Caki2 (cell line): ENCODE measurements around the gene NCKIPSD. TPM values are rescaled to one million over a fixed set of nuclear protein-coding genes. Genes with fewer than 3 reads are reported as not detected.

ENCODE experiments used
- DNase-seq: peaks from one replicate; pipeline ENCODE4 v3.0.0-alpha.2; 2015; ENCODE audit warnings: low read depth
- in situ Hi-C: cut with HindIII; loops from 2 replicates; pipeline ENCODE4 v1.10.0; 2016; ENCODE audit warnings: low sequenced_read_pairs, low pct_unique_long_range_greater_than_20kb, mixed read lengths
- total RNA-seq: library from RNA; depleted of rRNA; stranded (reverse); fragments of >200 nt; shearing (Covaris generic); gene quantifications from 2 replicates; pipeline ENCODE4 v1.2.3, GENCODE V29; 2014; ENCODE audit warnings: low replicate concordance

The NCKIPSD gene
- total RNA-seq, 1 experiment from 2014 or later, result 25.1 TPM

GRCh38 chr3:48700731-48701405, 15.2 kb upstream of the NCKIPSD start:
- DNase-seq, result no peak
- in situ Hi-C loops, result no loop called here

- in situ Hi-C loops, result no loop called here
- no peak for DNase-seq
These were observed 13.2 kb upstream of the NCKIPSD start for GRCh38 chr3:48698891-48699290.

GRCh38 chr3:48697952-48698351, 12.2 kb upstream of the NCKIPSD start:
- in situ Hi-C loops, result no loop called here
- DNase-seq, result no peak

- peak; percentile 50 for DNase-seq
- in situ Hi-C loops, result no loop called here
These were observed 10.9 kb upstream of the NCKIPSD start for GRCh38 chr3:48696601-48697000.

- in situ Hi-C loops, result no loop called here
- peak; percentile 52 for DNase-seq
These were observed 10.4 kb upstream of the NCKIPSD start for GRCh38 chr3:48696156-48696555.

GRCh38 chr3:48695393-48695753, 9.7 kb upstream of the NCKIPSD start:
- peak; percentile 77 for DNase-seq

GRCh38 chr3:48694610-48695392, 9.1 kb upstream of the NCKIPSD start:
- peak; percentile 71 for DNase-seq
- in situ Hi-C loops, result no loop called here

More at GRCh38 chr3:48695393-48695753, 9.7 kb upstream of the NCKIPSD start:
- in situ Hi-C loops, result no loop called here

- DNase-seq, result no peak
- in situ Hi-C loops, result no loop called here
These were observed 8.1 kb upstream of the NCKIPSD start for GRCh38 chr3:48693826-48694225.

- DNase-seq, result no peak
- in situ Hi-C loops, result no loop called here
These were observed 6.8 kb upstream of the NCKIPSD start for GRCh38 chr3:48692551-48692950.

GRCh38 chr3:48690846-48691458, 5.2 kb upstream of the NCKIPSD start:
- no peak for DNase-seq
- in situ Hi-C loops, result no loop called here

GRCh38 chr3:48689384-48689783, 3.7 kb upstream of the NCKIPSD start:
- in situ Hi-C loops, result no loop called here
- no peak for DNase-seq

GRCh38 chr3:48688737-48689075, 3.0 kb upstream of the NCKIPSD start:
- in situ Hi-C loops, result no loop called here
- DNase-seq, result no peak

- no peak for DNase-seq
- in situ Hi-C loops, result no loop called here
These were observed 2.5 kb upstream of the NCKIPSD start for GRCh38 chr3:48688032-48688736.

- in situ Hi-C loops, result no loop called here
- no peak for DNase-seq
These were observed 1.5 kb upstream of the NCKIPSD start for GRCh38 chr3:48687220-48687678.

GRCh38 chr3:48686538-48687219, 964 bp upstream of the NCKIPSD start:
- in situ Hi-C loops, result no loop called here
- no peak for DNase-seq

GRCh38 chr3:48685293-48685602, 467 bp downstream of the NCKIPSD start:
- in situ Hi-C loops, result no loop called here
- DNase-seq, result no peak

- DNase-seq, result no peak
- in situ Hi-C loops, result no loop called here
These were observed 1.1 kb downstream of the NCKIPSD start for GRCh38 chr3:48684480-48685143.

- DNase-seq, result no peak
- in situ Hi-C loops, result no loop called here
These were observed 1.7 kb downstream of the NCKIPSD start for GRCh38 chr3:48684054-48684349.
